ENCODE measurements around the gene KIRREL3.

KIRREL3 gene

DNA sequence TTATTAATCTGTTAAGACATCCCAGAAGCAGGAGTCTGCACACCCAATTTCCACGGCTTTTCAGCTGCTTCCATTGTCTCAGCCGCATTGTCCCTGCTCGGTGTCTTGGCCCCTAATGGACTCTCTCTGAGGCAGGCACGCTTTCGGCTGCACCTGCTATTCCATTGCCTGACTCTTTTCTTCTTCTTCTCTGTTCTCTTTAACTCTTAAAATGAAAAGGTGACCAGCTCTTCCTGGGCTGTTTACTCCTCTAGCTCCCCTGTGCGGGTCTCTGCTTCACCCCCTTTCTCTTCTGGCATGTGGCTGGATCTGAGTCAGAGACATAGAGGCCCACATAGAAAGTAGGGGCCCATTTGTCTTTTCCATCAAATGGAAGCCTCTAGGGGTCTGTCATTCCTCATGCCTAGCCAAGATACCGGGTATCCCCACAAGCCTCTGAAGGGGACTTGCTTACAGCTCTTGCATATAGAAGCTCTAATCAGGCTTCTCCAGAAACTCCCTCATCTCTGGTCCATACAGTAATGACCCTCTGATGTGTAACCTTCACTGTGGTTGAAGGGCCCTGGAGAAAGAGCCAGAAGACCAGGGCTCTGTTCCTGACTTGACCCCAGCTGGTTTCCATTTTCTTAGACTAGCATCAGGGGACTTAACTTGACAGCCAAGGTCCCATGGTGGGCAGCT, 401.2 kb downstream of the KIRREL3 start:
- TF ChIP-seq POU2F2 (IDR thresholded peaks at IDR 0.05; ENCODE audit: low read depth, low read length), result no peak
- no peak for TF ChIP-seq PAX5 (IDR thresholded peaks at IDR 0.05; ENCODE audit: insufficient read depth, low read length, severe bottlenecking)
- TF ChIP-seq POLR2A (IDR thresholded peaks at IDR 0.05; ENCODE audit: low read depth, low read length), result no peak
- no peak for TF ChIP-seq POLR2AphosphoS5 (IDR thresholded peaks at IDR 0.05; ENCODE audit: low read depth, low read length)
- no peak for TF ChIP-seq SPI1 (IDR thresholded peaks at IDR 0.05; ENCODE audit: low read depth, low read length)
- no peak for TF ChIP-seq TAF1 (IDR thresholded peaks at IDR 0.05; ENCODE audit: low read depth, low read length)
- DNase-seq (ENCODE audit: insufficient read length, low spot score) (no peak), FAIRE-seq (no peak)

DNA sequence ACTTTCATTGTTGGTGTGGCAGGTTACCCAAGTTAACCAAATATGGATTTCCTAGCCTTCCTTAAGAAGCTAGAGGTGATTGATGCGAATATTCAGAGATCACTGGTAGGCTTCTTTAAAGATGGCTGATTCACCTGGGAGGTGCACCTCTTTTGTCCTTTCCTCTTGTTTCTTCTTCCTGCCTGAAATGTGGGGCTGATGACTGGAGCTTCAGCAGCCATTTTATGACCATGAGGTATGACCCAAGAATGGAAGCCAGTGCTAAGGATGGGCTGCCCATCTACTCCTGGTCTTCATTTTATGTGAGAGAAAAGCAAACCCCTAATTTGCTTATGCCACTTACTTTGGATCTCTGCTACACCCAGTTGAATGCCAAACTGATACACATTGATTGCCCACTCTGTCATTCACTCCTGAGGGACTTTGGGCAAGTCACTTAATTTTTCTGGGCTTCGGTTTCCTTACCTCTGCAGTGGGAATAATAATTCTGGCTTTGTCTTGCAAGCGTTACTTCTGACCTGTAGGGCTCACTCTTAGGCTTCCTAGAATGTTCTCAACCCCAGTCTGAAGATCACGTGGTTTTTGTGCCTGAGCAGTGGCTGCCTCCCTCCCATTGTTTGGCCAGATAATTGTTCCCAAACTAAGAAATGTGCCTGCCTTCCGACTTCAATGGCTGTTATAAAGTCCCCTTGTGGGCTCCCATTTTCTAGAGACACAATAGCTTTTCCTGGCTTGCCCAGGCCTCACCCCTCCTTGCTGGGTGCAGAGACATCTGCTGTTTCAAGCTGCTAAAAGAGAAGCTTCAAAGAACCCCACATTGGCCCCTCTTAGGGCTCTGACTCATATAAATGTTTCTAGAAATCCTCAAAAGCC, 402.0 kb downstream of the KIRREL3 start:
- TF ChIP-seq SPI1 (IDR thresholded peaks at IDR 0.05; ENCODE audit: low read depth, low read length) (no peak), POLR2AphosphoS5 (IDR thresholded peaks at IDR 0.05; ENCODE audit: low read depth, low read length) (no peak), POU2F2 (IDR thresholded peaks at IDR 0.05; ENCODE audit: low read depth, low read length) (no peak), TAF1 (IDR thresholded peaks at IDR 0.05; ENCODE audit: low read depth, low read length) (no peak), POLR2A (IDR thresholded peaks at IDR 0.05; ENCODE audit: low read depth, low read length) (no peak), PAX5 (IDR thresholded peaks at IDR 0.05; ENCODE audit: insufficient read depth, low read length, severe bottlenecking) (no peak)
- no peak for DNase-seq (ENCODE audit: insufficient read length, low spot score)
- FAIRE-seq, result no peak

DNA sequence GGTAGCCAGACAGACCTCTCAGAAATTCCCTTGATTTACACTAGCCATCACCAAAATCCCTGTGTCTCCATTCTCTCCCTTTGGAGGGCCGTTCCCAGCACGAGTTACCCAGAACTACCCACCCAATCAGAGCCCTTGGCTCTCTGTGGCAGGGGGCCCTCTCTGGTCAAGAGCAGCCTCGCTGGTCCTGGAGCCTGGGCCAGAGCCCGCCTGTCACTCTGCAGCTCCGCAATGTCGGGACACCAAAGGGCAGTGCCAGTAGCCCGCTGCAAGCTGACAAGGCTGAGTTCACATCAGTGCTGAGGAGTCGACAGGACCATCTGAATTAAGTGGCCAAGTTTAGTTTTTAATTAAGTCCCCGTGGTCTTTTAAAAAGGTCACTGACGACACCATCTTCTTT, 403.5 kb downstream of the KIRREL3 start:
- DNase-seq (ENCODE audit: insufficient read length, low spot score) (no peak), FAIRE-seq (no peak)
- TF ChIP-seq POLR2A (IDR thresholded peaks at IDR 0.05; ENCODE audit: low read depth, low read length), result no peak
- no peak for TF ChIP-seq TAF1 (IDR thresholded peaks at IDR 0.05; ENCODE audit: low read depth, low read length)
- TF ChIP-seq PAX5 (IDR thresholded peaks at IDR 0.05; ENCODE audit: insufficient read depth, low read length, severe bottlenecking), result no peak
- no peak for TF ChIP-seq POU2F2 (IDR thresholded peaks at IDR 0.05; ENCODE audit: low read depth, low read length)
- TF ChIP-seq POLR2AphosphoS5 (IDR thresholded peaks at IDR 0.05; ENCODE audit: low read depth, low read length), result no peak

DNA sequence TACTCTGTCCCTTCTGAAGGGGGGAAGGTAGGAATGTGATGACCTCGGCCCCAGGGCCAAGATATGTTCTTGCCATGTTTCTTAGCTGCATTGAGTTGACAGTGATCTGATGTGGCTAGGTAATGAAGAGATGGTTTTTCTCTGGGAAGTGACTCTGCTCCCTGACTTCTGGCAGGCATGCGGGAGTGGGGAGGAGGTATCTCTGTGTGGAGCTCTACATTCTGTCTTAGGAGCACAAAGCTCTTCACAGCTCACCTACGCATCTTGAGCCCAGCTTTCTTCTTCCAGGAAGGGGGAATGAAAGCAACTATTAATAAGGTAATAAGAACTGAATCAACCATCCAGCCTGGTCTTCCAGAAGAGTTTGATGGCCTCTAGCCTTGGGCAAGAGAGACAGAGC, 404.1 kb downstream of the KIRREL3 start:
- DNase-seq (ENCODE audit: insufficient read length, low spot score), result no peak
- FAIRE-seq, result no peak
- no peak for TF ChIP-seq SPI1 (IDR thresholded peaks at IDR 0.05; ENCODE audit: low read depth, low read length)
- no peak for TF ChIP-seq POU2F2 (IDR thresholded peaks at IDR 0.05; ENCODE audit: low read depth, low read length)
- no peak for TF ChIP-seq POLR2AphosphoS5 (IDR thresholded peaks at IDR 0.05; ENCODE audit: low read depth, low read length)
- no peak for TF ChIP-seq POLR2A (IDR thresholded peaks at IDR 0.05; ENCODE audit: low read depth, low read length)
- TF ChIP-seq PAX5 (IDR thresholded peaks at IDR 0.05; ENCODE audit: insufficient read depth, low read length, severe bottlenecking), result no peak
- no peak for TF ChIP-seq TAF1 (IDR thresholded peaks at IDR 0.05; ENCODE audit: low read depth, low read length)

DNA sequence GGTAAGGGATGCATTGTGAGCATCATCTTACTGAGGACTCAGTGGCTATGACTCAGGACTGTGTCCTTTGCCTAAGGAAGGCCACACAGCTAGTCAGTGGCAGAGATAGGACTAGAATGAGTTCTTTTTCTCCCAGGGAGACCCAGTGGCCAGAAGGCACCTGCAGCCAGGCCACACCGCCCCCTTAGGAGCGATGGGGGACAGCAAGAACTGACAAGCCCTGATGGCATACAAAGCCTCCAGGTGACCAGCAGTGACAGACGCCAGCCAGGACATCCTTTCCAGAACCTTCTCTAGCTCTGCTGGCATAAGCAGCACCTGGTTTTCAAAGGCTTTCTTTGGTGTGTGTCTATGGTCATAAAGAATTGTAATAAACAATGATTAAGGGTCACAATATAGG, 405.0 kb downstream of the KIRREL3 start:
- DNase-seq (ENCODE audit: insufficient read length, low spot score) (no peak), FAIRE-seq (no peak)
- no peak for TF ChIP-seq TAF1 (IDR thresholded peaks at IDR 0.05; ENCODE audit: low read depth, low read length)

DNA sequence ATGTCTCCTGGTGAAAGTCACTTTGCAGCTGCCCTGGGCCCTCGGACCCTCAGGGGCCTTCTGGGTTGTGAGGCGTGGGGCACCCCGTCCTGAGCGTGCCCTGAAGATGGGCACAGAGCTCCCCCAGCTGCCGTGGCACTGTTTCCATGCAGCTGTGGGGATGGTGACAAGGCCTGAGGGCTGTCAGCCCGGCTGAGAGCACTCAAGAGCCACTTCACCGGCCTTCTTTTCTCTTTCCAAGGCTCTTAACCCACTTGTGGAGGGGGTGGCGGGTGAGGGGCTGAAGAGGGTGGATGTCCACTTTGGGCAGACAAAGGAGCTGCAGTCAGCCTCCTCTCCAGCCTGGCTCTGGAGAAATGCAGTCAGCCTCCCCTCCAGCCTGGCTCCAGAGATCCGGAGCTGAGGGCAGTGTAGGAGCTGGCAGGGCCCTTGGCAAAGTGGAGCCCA, 405.6 kb downstream of the KIRREL3 start:
- no peak for FAIRE-seq
- no peak for DNase-seq (ENCODE audit: insufficient read length, low spot score)

DNA sequence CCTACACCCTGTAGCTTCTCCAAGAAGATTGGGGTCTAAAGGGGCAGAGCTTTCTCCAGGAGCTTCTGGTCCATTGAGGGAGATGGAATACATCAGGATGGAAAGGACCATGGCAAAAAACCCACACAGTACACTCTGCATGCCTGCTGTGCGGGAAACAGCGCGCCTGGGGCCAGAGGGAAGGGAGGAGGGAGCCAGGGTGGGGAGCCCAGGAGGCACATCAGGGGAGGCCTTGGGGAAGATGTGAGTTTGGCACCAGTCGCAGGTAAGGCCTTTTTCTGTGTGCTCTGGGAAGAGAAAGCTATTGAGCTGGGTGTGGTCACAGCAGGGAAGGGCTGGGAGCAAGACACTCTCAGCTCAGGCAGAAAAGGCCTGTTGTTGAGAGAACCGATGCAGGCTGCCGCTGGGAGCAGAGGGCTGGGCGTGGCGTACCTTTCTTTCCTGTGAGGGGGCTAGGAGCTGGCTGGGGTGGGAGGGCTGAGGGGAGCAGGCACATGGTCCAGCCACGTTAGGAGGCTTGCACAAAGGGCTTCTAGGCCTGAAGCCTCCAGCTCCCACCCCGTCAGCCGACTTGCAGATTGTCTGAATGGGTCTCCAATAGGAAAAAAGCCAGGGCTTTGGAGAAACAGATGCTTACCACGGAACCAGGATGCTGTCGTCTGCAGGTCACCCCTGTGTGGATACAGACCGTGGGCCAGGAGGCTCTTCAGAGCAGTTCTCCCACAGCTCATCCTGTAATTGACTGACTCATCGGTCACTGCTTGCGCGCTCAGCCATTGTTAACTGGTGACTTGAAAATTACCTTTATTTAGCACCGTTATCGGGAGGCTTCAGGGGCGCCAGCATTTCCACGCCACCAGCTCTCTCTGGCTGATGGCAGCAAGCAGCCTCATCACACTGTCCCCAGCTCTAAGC, 407.8 kb downstream of the KIRREL3 start:
- TF ChIP-seq POLR2A (IDR thresholded peaks at IDR 0.05; ENCODE audit: low read depth, low read length), result no peak
- no peak for TF ChIP-seq POU2F2 (IDR thresholded peaks at IDR 0.05; ENCODE audit: low read depth, low read length)
- no peak for TF ChIP-seq POLR2AphosphoS5 (IDR thresholded peaks at IDR 0.05; ENCODE audit: low read depth, low read length)
- TF ChIP-seq SPI1 (IDR thresholded peaks at IDR 0.05; ENCODE audit: low read depth, low read length), result no peak
- no peak for TF ChIP-seq TAF1 (IDR thresholded peaks at IDR 0.05; ENCODE audit: low read depth, low read length)
- TF ChIP-seq PAX5 (IDR thresholded peaks at IDR 0.05; ENCODE audit: insufficient read depth, low read length, severe bottlenecking), result no peak
- FAIRE-seq (no peak), DNase-seq (ENCODE audit: insufficient read length, low spot score) (no peak)

More for the DNA sequence above, 405.6 kb downstream of the KIRREL3 start:
- TF ChIP-seq POU2F2 (IDR thresholded peaks at IDR 0.05; ENCODE audit: low read depth, low read length) (no peak), SPI1 (IDR thresholded peaks at IDR 0.05; ENCODE audit: low read depth, low read length) (no peak), POLR2A (IDR thresholded peaks at IDR 0.05; ENCODE audit: low read depth, low read length) (no peak), TAF1 (IDR thresholded peaks at IDR 0.05; ENCODE audit: low read depth, low read length) (no peak), PAX5 (IDR thresholded peaks at IDR 0.05; ENCODE audit: insufficient read depth, low read length, severe bottlenecking) (no peak), POLR2AphosphoS5 (IDR thresholded peaks at IDR 0.05; ENCODE audit: low read depth, low read length) (no peak)

DNA sequence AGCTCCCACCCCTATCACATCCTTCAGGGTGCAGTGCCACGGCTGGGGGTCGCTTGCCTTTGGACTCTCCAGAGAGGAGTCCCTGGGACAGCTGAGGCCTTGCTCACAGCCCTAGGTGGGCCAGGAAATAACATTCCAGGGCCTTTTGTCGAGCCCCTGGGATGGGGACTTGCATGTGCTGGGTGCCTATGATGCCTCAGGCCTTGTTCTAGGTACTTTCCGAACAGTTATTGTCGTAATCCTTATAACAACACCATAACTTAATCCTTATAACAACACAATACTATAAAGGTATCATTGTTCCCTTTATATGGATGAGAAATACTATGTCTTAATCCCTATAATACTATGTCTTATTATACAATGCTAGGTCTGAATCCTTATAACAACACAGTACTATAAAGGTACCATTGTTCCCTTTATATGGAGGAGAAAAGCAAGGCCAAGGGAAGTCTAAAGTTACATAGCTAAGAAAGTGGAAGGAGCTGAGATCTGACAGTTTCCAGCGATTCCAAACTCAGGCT, 408.5 kb downstream of the KIRREL3 start:
- FAIRE-seq (no peak), DNase-seq (ENCODE audit: insufficient read length, low spot score) (no peak)
- TF ChIP-seq POLR2AphosphoS5 (IDR thresholded peaks at IDR 0.05; ENCODE audit: low read depth, low read length) (no peak), POU2F2 (IDR thresholded peaks at IDR 0.05; ENCODE audit: low read depth, low read length) (no peak), POLR2A (IDR thresholded peaks at IDR 0.05; ENCODE audit: low read depth, low read length) (no peak), SPI1 (IDR thresholded peaks at IDR 0.05; ENCODE audit: low read depth, low read length) (no peak), PAX5 (IDR thresholded peaks at IDR 0.05; ENCODE audit: insufficient read depth, low read length, severe bottlenecking) (no peak), TAF1 (IDR thresholded peaks at IDR 0.05; ENCODE audit: low read depth, low read length) (no peak)

DNA sequence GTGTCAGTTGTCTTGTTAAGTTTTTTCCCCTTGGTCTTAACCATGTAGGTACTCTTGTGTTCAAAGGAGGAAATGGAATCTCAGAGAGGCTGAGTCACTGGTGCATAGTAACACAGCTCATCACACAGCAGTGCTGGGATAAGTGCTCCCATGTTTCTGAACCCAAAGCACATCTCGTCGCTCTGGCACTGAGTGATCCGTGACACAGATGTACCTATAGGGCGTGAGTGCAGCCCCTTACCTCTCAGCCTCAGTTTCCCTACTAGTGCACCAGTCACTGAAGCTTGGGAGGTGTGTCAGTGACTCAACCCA, 411.1 kb downstream of the KIRREL3 start:
- FAIRE-seq (no peak), DNase-seq (ENCODE audit: insufficient read length, low spot score) (no peak)
- TF ChIP-seq PAX5 (IDR thresholded peaks at IDR 0.05; ENCODE audit: insufficient read depth, low read length, severe bottlenecking), result no peak
- no peak for TF ChIP-seq POLR2AphosphoS5 (IDR thresholded peaks at IDR 0.05; ENCODE audit: low read depth, low read length)
- TF ChIP-seq POU2F2 (IDR thresholded peaks at IDR 0.05; ENCODE audit: low read depth, low read length), result no peak
- no peak for TF ChIP-seq SPI1 (IDR thresholded peaks at IDR 0.05; ENCODE audit: low read depth, low read length)
- TF ChIP-seq POLR2A (IDR thresholded peaks at IDR 0.05; ENCODE audit: low read depth, low read length), result no peak
- no peak for TF ChIP-seq TAF1 (IDR thresholded peaks at IDR 0.05; ENCODE audit: low read depth, low read length)
